Natural killer cell (primary cell): ENCODE results near the gene BAHCC1. TPM values are rescaled to one million over a fixed set of nuclear protein-coding genes. Genes with fewer than 3 reads are reported as not detected.

Source experiments
- ATAC-seq, 3 donors: fragments of 150-1000 bp in 2 of 3; fragments of 200-7000 bp in 1 of 3; cut with Tn5 transposase; 1 replicate in 1 of 3; 2 replicates in 2 of 3; pipeline ENCODE4 v1.10.0; 2021; ENCODE audit warnings: mild to moderate bottlenecking in 2 of 3, moderate library complexity in 2 of 3
- DNase-seq, 2 donors: peaks; one replicate each; pipeline versions ENCODE4 v3.0.0 to v3.0.0-alpha.2; 2013 to 2021; ENCODE audit warnings: mixed read lengths in 1 of 2
- H3K27ac ChIP-seq: one replicate; pipeline ENCODE4 v1.5.1; 2013; ENCODE audit warnings: mild to moderate bottlenecking, low read length
- H3K27me3 ChIP-seq: one replicate; pipeline ENCODE4 v1.6.1; 2013; ENCODE audit warnings: low read length; ENCODE audit not compliant: control insufficient read depth, insufficient read depth
- H3K36me3 ChIP-seq: one replicate; pipeline ENCODE4 v1.6.1; 2013; ENCODE audit warnings: low read length; ENCODE audit not compliant: control insufficient read depth, insufficient read depth
- H3K4me1 ChIP-seq: one replicate; pipeline ENCODE4 v1.6.1; 2013; ENCODE audit warnings: low read length; ENCODE audit not compliant: control insufficient read depth, insufficient read depth
- H3K4me3 ChIP-seq: one replicate; pipeline ENCODE4 v1.5.1; 2013; ENCODE audit warnings: low read length
- H3K9me3 ChIP-seq: one replicate; pipeline ENCODE4 v1.6.1; 2013; ENCODE audit warnings: low read length; ENCODE audit not compliant: control insufficient read depth, insufficient read depth
- H3K27ac Mint-ChIP-seq, 2 donors: one replicate each; pipeline ENCODE4 v1.8.0; 2022; ENCODE audit warnings: mild to moderate bottlenecking in 2 of 2, mixed read lengths in 2 of 2, moderate library complexity in 1 of 2
- H3K27me3 Mint-ChIP-seq, 2 donors: one replicate each; pipeline ENCODE4 v1.8.0; 2022; ENCODE audit warnings: low read depth in 2 of 2, mixed read lengths in 2 of 2
- H3K36me3 Mint-ChIP-seq: one replicate; pipeline ENCODE4 v1.8.0; 2022; ENCODE audit warnings: mixed read lengths
- H3K4me1 Mint-ChIP-seq, 2 donors: one replicate each; pipeline ENCODE4 v1.8.0; 2022; ENCODE audit warnings: mixed read lengths in 2 of 2
- H3K4me3 Mint-ChIP-seq: one replicate; pipeline ENCODE4 v1.8.0; 2022; ENCODE audit warnings: mild to moderate bottlenecking, moderate library complexity, mixed read lengths
- H3K9me3 Mint-ChIP-seq, 2 donors: one replicate each; pipeline ENCODE4 v1.8.0; 2022; ENCODE audit warnings: mixed read lengths in 2 of 2
- WGBS: methylation state at CpG from one replicate; pipeline ENCODE4 v1.1.7; 2013; ENCODE audit warnings: missing lambda C conversion rate; ENCODE audit not compliant: insufficient coverage; 5-methylcytosine and 5-hydroxymethylcytosine counted together
- intact Hi-C: fragments of 100-400 bp; cut with micrococcal nuclease; formaldehyde crosslinking; loops from one replicate; pipeline ENCODE4 v1.14.2; 2022
- total RNA-seq, 4 donors: library from RNA; stranded (reverse); fragments of 120-200 nt in 1 of 4; gene quantifications; one replicate each; pipeline versions ENCODE4 v1.2.3 to v1.2.4, GENCODE V29; 2013 to 2022
- TF ChIP-seq, protein P1 (sequence below): fragments of 200-600 bp; IDR thresholded peaks from one replicate; pipeline ENCODE4 v1.8.0; 2022; ENCODE audit warnings: antibody characterized with exemption

The BAHCC1 gene
- total RNA-seq, 3 donors from 2014 or later (not counting 1 experiment from before 2014, with no cell fraction given) = 2.9 to 17.3 (median 5.7) TPM

DNA sequence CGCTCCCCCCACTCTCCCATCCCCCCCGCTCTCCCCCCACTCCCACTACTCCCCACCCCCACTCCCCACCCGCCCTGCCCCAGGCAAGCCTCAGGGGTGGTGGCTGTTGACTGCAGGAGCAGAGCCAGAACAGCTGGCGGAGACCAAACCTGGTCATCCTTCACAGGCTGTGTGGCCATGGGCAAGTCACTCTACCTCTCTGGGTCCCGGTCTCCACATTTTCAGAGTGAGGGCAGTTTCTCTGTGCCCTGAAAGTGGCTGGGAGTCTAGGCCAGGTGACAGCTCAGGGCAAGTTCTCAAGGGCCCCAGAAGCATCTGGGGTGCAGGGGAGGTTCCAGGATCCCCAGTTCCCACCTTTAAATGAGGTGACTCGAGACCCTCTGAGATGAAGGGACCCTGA is 15.1 kb upstream of the BAHCC1 start:
- 83% methylated on average over 3 of the region's 6 CpGs for WGBS
- Mint-ChIP-seq H3K27ac (no peak overlapping the region), H3K4me1 (peaks cover 19 to 21% of the 10 kb centered on the region in 2 donors), H3K36me3 (no peaks in the 10 kb centered on the region), H3K27me3 (no peaks in the 10 kb centered on the region), H3K4me3 (no peak overlapping the region), H3K9me3 (no peaks in the 10 kb centered on the region)
- no peak for DNase-seq
- H3K27me3 ChIP-seq = no peaks in the 10 kb centered on the region
- no peak overlapping the region for H3K4me3 ChIP-seq
- intact Hi-C loops = no loop called here
- no peak overlapping the region for H3K27ac ChIP-seq
- no peak for ATAC-seq
- peaks cover 34% of the 10 kb centered on the region for H3K4me1 ChIP-seq
- TF ChIP-seq, protein P1, sequence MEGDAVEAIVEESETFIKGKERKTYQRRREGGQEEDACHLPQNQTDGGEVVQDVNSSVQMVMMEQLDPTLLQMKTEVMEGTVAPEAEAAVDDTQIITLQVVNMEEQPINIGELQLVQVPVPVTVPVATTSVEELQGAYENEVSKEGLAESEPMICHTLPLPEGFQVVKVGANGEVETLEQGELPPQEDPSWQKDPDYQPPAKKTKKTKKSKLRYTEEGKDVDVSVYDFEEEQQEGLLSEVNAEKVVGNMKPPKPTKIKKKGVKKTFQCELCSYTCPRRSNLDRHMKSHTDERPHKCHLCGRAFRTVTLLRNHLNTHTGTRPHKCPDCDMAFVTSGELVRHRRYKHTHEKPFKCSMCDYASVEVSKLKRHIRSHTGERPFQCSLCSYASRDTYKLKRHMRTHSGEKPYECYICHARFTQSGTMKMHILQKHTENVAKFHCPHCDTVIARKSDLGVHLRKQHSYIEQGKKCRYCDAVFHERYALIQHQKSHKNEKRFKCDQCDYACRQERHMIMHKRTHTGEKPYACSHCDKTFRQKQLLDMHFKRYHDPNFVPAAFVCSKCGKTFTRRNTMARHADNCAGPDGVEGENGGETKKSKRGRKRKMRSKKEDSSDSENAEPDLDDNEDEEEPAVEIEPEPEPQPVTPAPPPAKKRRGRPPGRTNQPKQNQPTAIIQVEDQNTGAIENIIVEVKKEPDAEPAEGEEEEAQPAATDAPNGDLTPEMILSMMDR = no peak
- no peaks in the 10 kb centered on the region for H3K36me3 ChIP-seq
- H3K9me3 ChIP-seq = no peaks in the 10 kb centered on the region

DNA sequence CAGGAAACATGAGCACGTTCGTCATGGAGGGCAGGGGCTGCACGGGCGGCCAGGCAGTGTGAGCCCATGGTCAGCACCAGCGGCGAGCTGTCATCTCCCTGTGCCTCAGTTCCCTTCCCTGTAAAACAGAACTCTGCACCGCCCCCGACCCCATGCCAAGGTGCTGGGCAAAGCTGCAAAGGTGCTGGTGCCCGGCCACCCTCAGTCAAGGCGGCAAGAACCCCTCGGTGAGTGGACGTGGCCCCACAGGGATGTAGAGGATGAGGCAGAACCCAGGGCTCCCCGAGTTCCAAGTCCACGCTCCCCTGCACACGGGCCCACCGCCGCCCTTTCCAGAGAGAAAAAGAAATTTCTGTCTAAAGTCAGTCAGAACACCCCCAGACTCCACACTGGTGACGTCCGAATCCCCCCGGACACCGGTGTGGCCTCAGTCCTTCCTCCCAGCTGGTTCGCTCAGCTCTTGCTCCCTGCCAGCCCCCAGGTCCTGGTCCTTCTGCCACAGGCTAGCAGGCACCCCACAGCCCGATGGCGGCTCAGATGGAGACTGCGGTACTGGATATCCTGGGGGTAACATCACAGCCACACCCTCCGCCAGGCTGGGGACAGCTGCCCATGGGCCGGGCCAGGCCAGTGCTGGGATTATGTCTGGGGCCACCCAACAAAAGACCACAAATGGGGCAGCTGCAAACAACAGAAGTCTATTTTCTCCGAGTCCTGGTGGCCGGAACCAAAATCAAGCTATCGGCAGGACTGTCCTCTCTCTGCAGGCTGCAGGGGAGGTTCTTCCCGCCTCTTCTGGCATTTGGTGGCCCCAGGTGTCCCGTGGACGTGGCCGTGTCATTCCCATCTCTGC is 14.4 kb upstream of the BAHCC1 start:
- DNase-seq (no peak), ATAC-seq (no peak)
- Histone ChIP-seq H3K36me3 (no peaks in the 10 kb centered on the region), H3K4me1 (peaks cover 39% of the 10 kb centered on the region), H3K27ac (no peak overlapping the region), H3K9me3 (no peaks in the 10 kb centered on the region), H3K4me3 (no peak overlapping the region), H3K27me3 (peaks cover 5% of the 10 kb centered on the region)
- TF ChIP-seq, protein P1 = no peak
- Mint-ChIP-seq H3K27me3 (no peaks in the 10 kb centered on the region), H3K4me1 (peaks cover 19 to 21% of the 10 kb centered on the region in 2 donors), H3K27ac (peak overlapping the region; percentile 79 to 91), H3K9me3 (no peaks in the 10 kb centered on the region), H3K4me3 (peak overlapping the region; percentile 55), H3K36me3 (no peaks in the 10 kb centered on the region)
- 90% methylated on average over 34 of the region's 34 CpGs for WGBS
- intact Hi-C loops = no loop called here

DNA sequence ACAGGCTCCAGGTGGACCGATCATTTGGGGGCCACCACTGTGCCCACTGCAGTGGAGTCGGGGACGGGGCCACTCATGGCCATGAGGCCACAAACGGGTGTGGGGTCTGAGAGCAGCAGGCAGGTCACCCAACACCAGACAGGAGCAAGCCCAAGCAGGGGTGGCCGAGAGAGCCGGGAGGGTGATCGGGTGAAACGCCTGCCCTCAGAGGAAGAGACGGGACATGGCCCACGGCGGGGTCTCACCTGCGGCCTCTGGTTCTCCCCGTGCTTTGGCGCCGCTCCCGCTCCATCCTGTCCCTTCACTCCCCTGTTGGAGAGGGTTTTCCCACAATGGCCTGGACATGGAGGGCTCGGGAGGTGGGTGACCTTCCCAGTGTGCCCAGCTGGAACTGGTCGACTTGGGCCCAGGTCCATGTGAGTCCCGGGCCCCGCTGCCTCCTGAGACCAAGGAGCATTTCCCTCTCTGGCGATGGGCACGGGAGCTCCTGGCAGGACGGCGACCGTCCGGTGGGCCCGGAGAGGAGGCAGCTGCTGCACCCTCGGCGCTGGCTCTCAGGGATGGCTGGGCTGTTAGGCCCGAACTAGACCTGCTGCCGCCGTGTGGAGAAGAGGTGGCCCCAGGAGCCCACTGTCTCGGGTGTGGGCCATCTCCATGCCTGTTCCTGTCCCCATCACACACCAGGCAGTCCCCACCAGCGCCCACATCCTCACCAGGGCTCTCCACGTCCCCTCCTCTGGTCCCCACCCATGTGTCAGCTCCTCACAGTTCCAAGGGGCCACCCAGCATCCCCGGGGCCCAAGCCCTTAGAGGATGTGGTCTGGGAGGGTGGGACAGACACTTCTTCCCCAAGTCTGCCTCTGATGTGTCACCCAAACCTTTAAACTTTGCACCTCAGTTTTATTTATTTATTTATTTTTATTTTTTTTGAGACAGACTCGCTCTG is 13.4 kb upstream of the BAHCC1 start:
- no peaks in the 10 kb centered on the region for H3K27me3 Mint-ChIP-seq

More for the DNA sequence above, 13.4 kb upstream of the BAHCC1 start:
- ATAC-seq = peak; percentile 84 to 86 (median 84)
- 76% methylated on average over 36 of the region's 37 CpGs for WGBS
- TF ChIP-seq, protein P1 = no peak
- Histone ChIP-seq H3K4me3 (no peak overlapping the region), H3K9me3 (no peaks in the 10 kb centered on the region), H3K4me1 (peaks cover 45% of the 10 kb centered on the region), H3K27ac (peak overlapping the region; percentile 9), H3K27me3 (peaks cover 10% of the 10 kb centered on the region), H3K36me3 (no peaks in the 10 kb centered on the region)
- DNase-seq = peak; percentile 40 to 69
- Mint-ChIP-seq H3K27ac (peak overlapping the region; percentile 79 to 91), H3K4me1 (peaks cover 24 to 28% of the 10 kb centered on the region in 2 donors), H3K4me3 (peak overlapping the region; percentile 76), H3K36me3 (no peaks in the 10 kb centered on the region), H3K9me3 (no peaks in the 10 kb centered on the region)
- intact Hi-C loops = no loop called here
